IMR-90 (cell line): ENCODE measurements around the gene SLC16A8. TPM values are rescaled to one million over a fixed set of nuclear protein-coding genes. Genes with fewer than 3 reads are reported as not detected.

Experiments
- ATAC-seq: fragments of 200-7000 bp; cut with Tn5 transposase; 2 replicates; pipeline ENCODE4 v1.9.1; 2020; ENCODE audit warnings: low read depth, mild to moderate bottlenecking, moderate library complexity
- BruUV-seq: library from RNA; stranded (reverse); fragments of 400-500 nt; replicated peaks from 2 replicates; lab custom pipeline; 2021; lab: Mats Ljungman, UMichigan
- CTCF ChIA-PET: fragments of 300-600 bp; formaldehyde crosslinking; extraction: SDS; loops from one replicate; lab custom pipeline; 2021; ENCODE audit warnings: antibody characterized with exemption; lab: Yijun Ruan, JAX
- POLR2A ChIA-PET: fragments of 300-600 bp; sonication (Branson Sonifier 250); formaldehyde crosslinking; loops from one replicate; lab custom pipeline; 2022; ENCODE audit warnings: antibody characterized with exemption; ENCODE audit not compliant: unreplicated experiment; lab: Charles Lee
- DNase-seq: peaks from one replicate; pipeline ENCODE4 v3.0.0; 2013
- H2AFZ ChIP-seq: replicated peaks from 2 replicates; pipeline ENCODE3; 2013; ENCODE audit warnings: low read length, mild to moderate bottlenecking; ENCODE audit not compliant: poor library complexity
- H2AK5ac ChIP-seq: 2 replicates; pipeline ENCODE4 v1.6.1; 2013; ENCODE audit warnings: low read depth, low read length, inconsistent platforms
- H2AK9ac ChIP-seq: replicated peaks from 2 replicates; pipeline ENCODE3; 2013; ENCODE audit warnings: mild to moderate bottlenecking, low read depth, low read length, moderate library complexity; ENCODE audit not compliant: poor library complexity
- H2BK120ac ChIP-seq: 2 replicates; pipeline ENCODE4 v1.6.1; 2013; ENCODE audit warnings: low read depth, low read length, inconsistent platforms
- H2BK15ac ChIP-seq: 3 replicates; pipeline ENCODE4 v1.6.1; 2013; ENCODE audit warnings: low read depth, low read length, inconsistent platforms
- H2BK20ac ChIP-seq: 2 replicates; pipeline ENCODE4 v1.6.1; 2013; ENCODE audit warnings: low read depth, mild to moderate bottlenecking, inconsistent platforms, low read length, moderate library complexity
- H2BK5ac ChIP-seq: 2 replicates; pipeline ENCODE4 v1.6.1; 2013; ENCODE audit warnings: mild to moderate bottlenecking, low read depth, low read length, inconsistent platforms; ENCODE audit not compliant: poor library complexity, severe bottlenecking
- H3K14ac ChIP-seq: replicated peaks from 2 replicates; pipeline ENCODE4 v1.6.1; 2013; ENCODE audit warnings: low read depth, low read length, inconsistent platforms
- H3K18ac ChIP-seq: 2 replicates; pipeline ENCODE4 v1.6.1; 2013; ENCODE audit warnings: low read depth, low read length, control low read depth
- H3K23ac ChIP-seq: 2 replicates; pipeline ENCODE4 v1.6.1; 2013; ENCODE audit warnings: low read depth, low read length, inconsistent platforms
- H3K27ac ChIP-seq: 2 replicates; pipeline ENCODE4 v1.5.1; 2013; ENCODE audit warnings: mild to moderate bottlenecking, control low read depth, low read length; ENCODE audit not compliant: insufficient read depth
- H3K27me3 ChIP-seq: 2 replicates; pipeline ENCODE4 v1.6.1; 2013; ENCODE audit warnings: low read length; ENCODE audit not compliant: control insufficient read depth, insufficient read depth
- H3K36me3 ChIP-seq: 2 replicates; pipeline ENCODE4 v1.6.1; 2013; ENCODE audit warnings: low read length, mixed read lengths; ENCODE audit not compliant: control insufficient read depth, insufficient read depth
- H3K4ac ChIP-seq: 2 replicates; pipeline ENCODE4 v1.6.1; 2013; ENCODE audit warnings: low read depth, low read length, inconsistent platforms
- H3K4me1 ChIP-seq: 2 replicates; pipeline ENCODE4 v1.6.1; 2013; ENCODE audit warnings: low read length, mixed read lengths; ENCODE audit not compliant: control insufficient read depth, insufficient read depth
- H3K4me2 ChIP-seq: 2 replicates; pipeline ENCODE4 v1.6.1; 2013; ENCODE audit warnings: low read depth, mild to moderate bottlenecking, control low read depth, low read length, moderate library complexity
- H3K4me3 ChIP-seq: 2 replicates; pipeline ENCODE4 v1.5.1; 2013; ENCODE audit warnings: low read depth, mild to moderate bottlenecking, control low read depth, low read length, moderate library complexity; ENCODE audit not compliant: insufficient read depth
- H3K56ac ChIP-seq: 2 replicates; pipeline ENCODE4 v1.6.1; 2013; ENCODE audit warnings: low read length, inconsistent platforms; ENCODE audit not compliant: insufficient read depth; ENCODE audit errors: extremely low read depth
- H3K79me1 ChIP-seq, 2 experiments: 2 replicates each; pipeline ENCODE4 v1.6.1; 2013; ENCODE audit warnings: low read length in 2 of 2, inconsistent platforms in 1 of 2, low read depth in 1 of 2
- H3K9ac ChIP-seq: 2 replicates; pipeline ENCODE4 v1.6.1; 2013; ENCODE audit warnings: low read depth, low read length, control low read depth
- H3K9me1 ChIP-seq: 2 replicates; pipeline ENCODE4 v1.6.1; 2013; ENCODE audit warnings: low read length, inconsistent platforms; ENCODE audit not compliant: insufficient read depth
- H3K9me3 ChIP-seq: 2 replicates; pipeline ENCODE4 v1.6.1; 2013; ENCODE audit warnings: low read length; ENCODE audit not compliant: control insufficient read depth, insufficient read depth
- H4K20me1 ChIP-seq: 2 replicates; pipeline ENCODE4 v1.6.1; 2013; ENCODE audit warnings: low read length, inconsistent platforms; ENCODE audit not compliant: insufficient read depth
- H4K5ac ChIP-seq: 2 replicates; pipeline ENCODE4 v1.6.1; 2013; ENCODE audit warnings: mild to moderate bottlenecking, low read depth, low read length, control low read depth
- H4K8ac ChIP-seq, 2 experiments: 2 replicates each; pipeline ENCODE4 v1.6.1; 2013; ENCODE audit warnings: low read depth in 2 of 2, low read length in 2 of 2, control low read depth in 1 of 2, inconsistent platforms in 1 of 2
- H4K91ac ChIP-seq: 2 replicates; pipeline ENCODE4 v1.6.1; 2013; ENCODE audit warnings: low read depth, low read length, inconsistent platforms; ENCODE audit not compliant: insufficient read depth
- BHLHE40 ChIP-seq: fragments of 150-350 bp; IDR thresholded peaks from 2 replicates; pipeline ENCODE4 v1.6.1; 2016; ENCODE audit warnings: mild to moderate bottlenecking, low read depth, low read length
- CEBPB ChIP-seq: IDR thresholded peaks from 2 replicates; pipeline ENCODE4 v1.6.1; 2012; ENCODE audit warnings: low read depth, low read length, improper control_type of control experiment
- CHD1 ChIP-seq: IDR thresholded peaks from 2 replicates; pipeline ENCODE4 v1.6.1; 2012; ENCODE audit warnings: low read depth, low read length, improper control_type of control experiment
- FOS ChIP-seq: fragments of 150-350 bp; IDR thresholded peaks from 2 replicates; pipeline ENCODE4 v1.6.1; 2016; ENCODE audit warnings: low read depth, low read length
- MAFK ChIP-seq: IDR thresholded peaks from 2 replicates; pipeline ENCODE4 v1.6.1; 2012; ENCODE audit warnings: low read depth, low read length, improper control_type of control experiment
- NFE2L2 ChIP-seq: fragments of 150-350 bp; IDR thresholded peaks from 2 replicates; pipeline ENCODE4 v1.6.1; 2016; ENCODE audit warnings: low read depth, mild to moderate bottlenecking, low read length
- POLR2A ChIP-seq: IDR thresholded peaks from 2 replicates; pipeline ENCODE4 v1.6.1; 2012; ENCODE audit warnings: mild to moderate bottlenecking, low read depth, low read length
- RAD21 ChIP-seq: IDR thresholded peaks from 2 replicates; pipeline ENCODE4 v1.6.1; 2012; ENCODE audit warnings: low read length, improper control_type of control experiment
- WGBS, 2 experiments: methylation state at CpG; one replicate each; pipeline versions ENCODE4 v1.1.5 to v1.1.7; 2013; ENCODE audit warnings: missing lambda C conversion rate in 2 of 2; ENCODE audit not compliant: insufficient read length in 1 of 2; ENCODE audit errors: extremely low coverage in 2 of 2; 5-methylcytosine and 5-hydroxymethylcytosine counted together
- dilution Hi-C: fragments of 300-500 bp; cut with HindIII; formaldehyde crosslinking; loops from one replicate; pipeline ENCODE4 v1.14.3; 2018; ENCODE audit warnings: low sequenced_read_pairs; ENCODE audit not compliant: unreplicated experiment
- in situ Hi-C: fragments of 300-500 bp; cut with MboI; formaldehyde crosslinking; loops from 3 replicates; pipeline ENCODE4 v1.14.3; 2019; ENCODE audit warnings: low sequenced_read_pairs, inconsistent platforms, mixed read lengths
- intact Hi-C: fragments of 100-400 bp; cut with micrococcal nuclease; formaldehyde crosslinking; loops from 2 replicates; pipeline ENCODE4 v1.10.0; 2022
- polyA plus RNA-seq, 3 experiments: library from polyadenylated mRNA; depleted of rRNA; stranded (reverse); fragments of >200 nt; gene quantifications; 2 replicates each; pipeline ENCODE4 v1.2.3, GENCODE V29; 2012; ENCODE audit warnings: low replicate concordance in 1 of 3
- total RNA-seq: library from RNA; depleted of rRNA; stranded (reverse); fragments of >200 nt; gene quantifications from 2 replicates; pipeline ENCODE4 v1.2.3, GENCODE V29; 2012
- TF ChIP-seq, protein P1 (sequence below): fragments of 150-350 bp; IDR thresholded peaks from 2 replicates; pipeline ENCODE4 v1.6.1; 2017; ENCODE audit warnings: mild to moderate bottlenecking, antibody characterized with exemption, low read length, low read depth
- TF ChIP-seq, protein P2 (sequence below): fragments of 150-350 bp; IDR thresholded peaks from 2 replicates; pipeline ENCODE4 v1.6.1; 2016; ENCODE audit warnings: low read depth, mild to moderate bottlenecking, low read length, moderate library complexity, borderline replicate concordance

SLC16A8 gene
- total and polyA plus RNA-seq, 2 of the 4 experiments (the other 2 are of a cell fraction): not detected

DNA sequence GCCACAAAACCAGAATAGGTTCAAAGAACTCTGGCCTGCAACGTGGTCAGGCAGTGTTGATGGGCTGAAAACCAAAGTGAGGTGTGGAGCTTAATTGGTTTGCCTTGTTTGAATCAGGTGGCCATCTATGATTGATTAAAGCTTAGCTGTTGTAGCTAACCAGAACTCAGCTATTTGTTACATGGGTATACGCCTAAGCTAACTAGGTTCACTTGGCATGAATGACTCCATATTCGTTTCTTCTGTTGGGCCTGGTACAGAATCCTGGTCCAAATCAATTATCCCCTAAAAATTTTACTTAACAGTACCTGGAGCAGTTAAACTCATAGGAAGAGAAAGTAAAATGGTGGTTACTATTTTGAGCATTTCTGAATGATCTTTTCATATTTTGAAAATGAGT is 34.2 kb upstream of the SLC16A8 start:
- WGBS, 2 experiments: no CpG with 5 or more reads among the region's 3 CpGs
- no peak overlapping the region for H3K4me3 ChIP-seq
- no peak overlapping the region for H3K14ac ChIP-seq
- DNase-seq (no peak), ATAC-seq (no peak)
- BruUV-seq: no TSS peak
- no peak overlapping the region for H3K4ac ChIP-seq
- no peak overlapping the region for H2AK9ac ChIP-seq
- no peaks in the 10 kb centered on the region for H3K36me3 ChIP-seq
- H2AFZ ChIP-seq: no peak overlapping the region
- H3K9me1 ChIP-seq: no peaks in the 10 kb centered on the region
- no peak overlapping the region for H2BK15ac ChIP-seq
- no peak overlapping the region for H4K5ac ChIP-seq
- H3K56ac ChIP-seq: no peak overlapping the region
- H3K23ac ChIP-seq: no peak overlapping the region
- H3K9me3 ChIP-seq: no peaks in the 10 kb centered on the region
- TF ChIP-seq MAFK (no peak), BHLHE40 (no peak), POLR2A (no peak), NFE2L2 (no peak), CEBPB (no peak), CHD1 (no peak), FOS (no peak), RAD21 (no peak)
- TF ChIP-seq, protein P1, sequence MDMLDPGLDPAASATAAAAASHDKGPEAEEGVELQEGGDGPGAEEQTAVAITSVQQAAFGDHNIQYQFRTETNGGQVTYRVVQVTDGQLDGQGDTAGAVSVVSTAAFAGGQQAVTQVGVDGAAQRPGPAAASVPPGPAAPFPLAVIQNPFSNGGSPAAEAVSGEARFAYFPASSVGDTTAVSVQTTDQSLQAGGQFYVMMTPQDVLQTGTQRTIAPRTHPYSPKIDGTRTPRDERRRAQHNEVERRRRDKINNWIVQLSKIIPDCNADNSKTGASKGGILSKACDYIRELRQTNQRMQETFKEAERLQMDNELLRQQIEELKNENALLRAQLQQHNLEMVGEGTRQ: no peak
- TF ChIP-seq, protein P2, sequence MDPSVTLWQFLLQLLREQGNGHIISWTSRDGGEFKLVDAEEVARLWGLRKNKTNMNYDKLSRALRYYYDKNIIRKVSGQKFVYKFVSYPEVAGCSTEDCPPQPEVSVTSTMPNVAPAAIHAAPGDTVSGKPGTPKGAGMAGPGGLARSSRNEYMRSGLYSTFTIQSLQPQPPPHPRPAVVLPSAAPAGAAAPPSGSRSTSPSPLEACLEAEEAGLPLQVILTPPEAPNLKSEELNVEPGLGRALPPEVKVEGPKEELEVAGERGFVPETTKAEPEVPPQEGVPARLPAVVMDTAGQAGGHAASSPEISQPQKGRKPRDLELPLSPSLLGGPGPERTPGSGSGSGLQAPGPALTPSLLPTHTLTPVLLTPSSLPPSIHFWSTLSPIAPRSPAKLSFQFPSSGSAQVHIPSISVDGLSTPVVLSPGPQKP: no peak
- CTCF ChIA-PET: no interaction called here
- H2AK5ac ChIP-seq: no peak overlapping the region
- no peak overlapping the region for H2BK120ac ChIP-seq
- no peak overlapping the region for H3K9ac ChIP-seq
- POLR2A ChIA-PET: no interaction called here
- H3K4me1 ChIP-seq: no peaks in the 10 kb centered on the region; the same call in 1 of the 2 replicates
- H2BK5ac ChIP-seq: no peak overlapping the region
- H4K91ac ChIP-seq: no peak overlapping the region
- no peaks in the 10 kb centered on the region for H3K79me1 ChIP-seq
- no peak overlapping the region for H3K27ac ChIP-seq
- intact Hi-C loops: no loop called here
- H4K20me1 ChIP-seq: no peaks in the 10 kb centered on the region
- dilution Hi-C loops: no loop called here
- in situ Hi-C loops: no loop called here
- no peak overlapping the region for H2BK20ac ChIP-seq
- H4K8ac ChIP-seq: no peak overlapping the region
- peaks cover 3% of the 10 kb centered on the region; the same call in 1 of the 2 replicates for H3K27me3 ChIP-seq
- no peak overlapping the region for H3K18ac ChIP-seq
- H3K4me2 ChIP-seq: no peak overlapping the region
